ENCODE measurements around the gene OSBPL10. TPM values are rescaled to one million over a fixed set of nuclear protein-coding genes. Genes with fewer than 3 reads are reported as not detected.

The OSBPL10 gene
- total RNA-seq, 1 donor from 2014 or later, result 45.4 TPM

- DNase-seq (ENCODE audit: low spot score), result no peak
- no peak overlapping the region for H3K4me3 Mint-ChIP-seq (ENCODE audit: unreplicated experiment)
Measured at GRCh38 chr3:31988271-31988670, 7.2 kb upstream of the OSBPL10 start.

GRCh38 chr3:31985831-31986230 is 4.8 kb upstream of the OSBPL10 start:
- Mint-ChIP-seq H3K4me1 (ENCODE audit: low read depth) (peaks cover 10% of the 10 kb centered on the region), H3K27ac (ENCODE audit: unreplicated experiment) (no peak overlapping the region), H3K27me3 (ENCODE audit: low read depth) (no peaks in the 10 kb centered on the region), H3K36me3 (ENCODE audit: low read depth) (peaks cover 9% of the 10 kb centered on the region), H3K4me3 (ENCODE audit: unreplicated experiment) (no peak overlapping the region), H3K9me3 (ENCODE audit: low read depth) (no peaks in the 10 kb centered on the region)
- DNase-seq (ENCODE audit: low spot score), result no peak
- TF ChIP-seq CTCF (IDR thresholded peaks at IDR 0.05), result no peak

More at GRCh38 chr3:31988271-31988670, 7.2 kb upstream of the OSBPL10 start:
- Mint-ChIP-seq H3K27me3 (ENCODE audit: low read depth) (no peaks in the 10 kb centered on the region), H3K27ac (ENCODE audit: unreplicated experiment) (no peak overlapping the region), H3K9me3 (ENCODE audit: low read depth) (peaks cover 6% of the 10 kb centered on the region), H3K4me1 (ENCODE audit: low read depth) (no peaks in the 10 kb centered on the region), H3K36me3 (ENCODE audit: low read depth) (peaks cover 13% of the 10 kb centered on the region)
- TF ChIP-seq CTCF (IDR thresholded peaks at IDR 0.05), result no peak

- Mint-ChIP-seq H3K4me3 (ENCODE audit: unreplicated experiment) (no peak overlapping the region), H3K27ac (ENCODE audit: unreplicated experiment) (no peak overlapping the region), H3K4me1 (ENCODE audit: low read depth) (peaks cover 20% of the 10 kb centered on the region), H3K27me3 (ENCODE audit: low read depth) (no peaks in the 10 kb centered on the region), H3K9me3 (ENCODE audit: low read depth) (no peaks in the 10 kb centered on the region), H3K36me3 (ENCODE audit: low read depth) (peaks cover 9% of the 10 kb centered on the region)
- no peak for TF ChIP-seq CTCF (IDR thresholded peaks at IDR 0.05)
- no peak for DNase-seq (ENCODE audit: low spot score)
Measured at GRCh38 chr3:31984321-31984720, 3.3 kb upstream of the OSBPL10 start.

- no peaks in the 10 kb centered on the region for H3K27me3 Mint-ChIP-seq (ENCODE audit: low read depth)
- no peaks in the 10 kb centered on the region for H3K9me3 Mint-ChIP-seq (ENCODE audit: low read depth)
- H3K4me1 Mint-ChIP-seq (ENCODE audit: low read depth), result peaks cover 57% of the 10 kb centered on the region
- TF ChIP-seq CTCF (IDR thresholded peaks at IDR 0.05), result peak; percentile 40
- DNase-seq (ENCODE audit: low spot score), result no peak
- H3K36me3 Mint-ChIP-seq (ENCODE audit: low read depth), result peaks cover 4% of the 10 kb centered on the region
- H3K4me3 Mint-ChIP-seq (ENCODE audit: unreplicated experiment), result peak overlapping the region; percentile 84
- peak overlapping the region; percentile 83 for H3K27ac Mint-ChIP-seq (ENCODE audit: unreplicated experiment)
Measured at GRCh38 chr3:31980530-31981205, 394 bp downstream of the OSBPL10 start.

- H3K27me3 Mint-ChIP-seq (ENCODE audit: low read depth), result no peaks in the 10 kb centered on the region
- DNase-seq (ENCODE audit: low spot score), result no peak
- peaks cover 68% of the 10 kb centered on the region for H3K4me1 Mint-ChIP-seq (ENCODE audit: low read depth)
- H3K4me3 Mint-ChIP-seq (ENCODE audit: unreplicated experiment), result peak overlapping the region; percentile 84
- peak overlapping the region; percentile 78 for H3K27ac Mint-ChIP-seq (ENCODE audit: unreplicated experiment)
- TF ChIP-seq CTCF (IDR thresholded peaks at IDR 0.05), result no peak
- peaks cover 4% of the 10 kb centered on the region for H3K36me3 Mint-ChIP-seq (ENCODE audit: low read depth)
- no peaks in the 10 kb centered on the region for H3K9me3 Mint-ChIP-seq (ENCODE audit: low read depth)
Measured at GRCh38 chr3:31979001-31979697, 1.9 kb downstream of the OSBPL10 start.
